Measurements from ENCODE around the gene GLI3.
"Not testable (repeated sequence)": the region's sequence is repeated elsewhere in the genome, so short reads cannot be mapped to it uniquely, and the experiment has no call there.

GLI3 gene

DNA sequence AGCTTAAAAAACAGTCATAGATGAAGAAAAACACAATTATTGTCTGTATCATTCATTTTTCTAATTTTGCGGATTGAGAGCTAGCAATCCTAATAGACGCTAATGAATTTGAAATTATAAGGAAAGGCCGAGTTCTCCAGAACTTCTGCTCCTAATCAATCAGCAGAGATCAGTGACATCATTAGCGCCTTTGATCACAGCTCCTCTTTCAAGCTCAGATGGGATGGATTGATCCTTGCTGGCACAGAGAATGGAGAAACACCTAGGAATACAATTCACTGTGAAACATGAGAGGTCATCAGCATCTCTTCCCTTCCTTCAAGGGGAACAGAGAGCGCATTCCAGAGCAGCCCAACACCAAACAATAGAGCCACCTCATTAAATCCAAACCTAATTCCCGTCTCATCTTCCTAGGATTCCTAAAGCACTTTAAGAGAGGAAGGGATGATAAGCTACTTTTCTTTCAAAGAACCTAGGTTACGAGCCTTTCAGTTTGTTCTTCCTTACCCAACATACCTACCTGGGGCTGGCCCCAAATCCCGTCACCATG is 24.4 kb downstream of the GLI3 start:
- no peak for DNase-seq (ENCODE audit: low read depth)

DNA sequence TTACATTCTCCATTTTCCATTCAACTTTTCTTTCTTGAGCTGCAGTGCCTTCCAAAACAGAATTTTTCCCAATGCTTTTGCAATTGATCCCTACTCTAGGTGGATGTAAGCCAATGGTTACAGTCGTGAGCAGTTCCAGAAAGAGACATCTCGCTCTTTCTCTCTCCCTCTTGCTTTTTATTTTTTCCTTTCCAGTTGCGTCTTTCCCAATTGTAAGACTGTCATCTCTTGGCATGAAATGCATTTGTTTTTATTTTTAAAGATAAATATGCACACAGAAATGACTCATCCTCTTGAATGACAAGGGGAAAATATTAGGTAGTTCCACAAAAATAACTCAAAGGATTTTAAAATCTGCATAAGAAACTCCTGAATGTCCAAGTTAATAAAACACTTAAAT is 25.1 kb downstream of the GLI3 start:
- DNase-seq (ENCODE audit: low read depth) = no peak

DNA sequence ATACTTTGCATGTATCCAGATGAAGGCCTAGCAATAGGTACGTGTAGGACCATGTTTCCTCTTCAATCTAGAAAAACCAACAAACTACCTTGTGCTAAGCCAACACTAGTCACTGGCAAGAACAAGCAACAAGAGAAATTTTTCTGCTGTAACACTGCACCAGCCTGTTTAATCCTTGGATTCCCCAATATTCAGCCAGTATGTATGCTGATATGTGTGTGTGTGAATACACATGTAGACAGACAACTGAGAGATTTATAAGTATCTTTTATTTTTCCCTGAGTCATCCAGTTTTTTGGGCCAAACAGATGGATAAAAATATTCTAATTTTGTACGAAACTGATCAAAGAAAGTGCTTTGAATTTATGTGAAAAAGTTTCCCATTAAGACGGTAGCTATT is 26.2 kb downstream of the GLI3 start:
- DNase-seq (ENCODE audit: low read depth) = no peak

DNA sequence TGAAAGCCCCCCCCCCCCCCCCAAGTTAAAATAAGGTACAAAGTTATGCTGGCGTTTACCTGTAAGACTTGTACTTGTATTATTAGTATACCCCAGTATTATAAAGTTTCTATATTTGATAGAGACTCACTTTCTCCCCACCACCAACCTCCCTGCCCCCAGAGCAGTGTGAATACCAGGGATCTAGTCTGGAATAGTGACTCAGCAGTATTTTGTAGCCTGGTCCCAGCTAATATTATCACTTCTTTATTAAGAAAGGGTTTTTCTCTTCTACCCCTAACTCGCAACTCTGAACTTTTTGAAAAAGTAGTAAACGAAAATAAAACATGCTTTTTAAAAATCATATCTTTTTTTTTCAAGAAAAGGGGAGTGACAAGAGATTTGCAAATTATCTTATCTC is 26.7 kb downstream of the GLI3 start:
- no peak for DNase-seq (ENCODE audit: low read depth)

DNA sequence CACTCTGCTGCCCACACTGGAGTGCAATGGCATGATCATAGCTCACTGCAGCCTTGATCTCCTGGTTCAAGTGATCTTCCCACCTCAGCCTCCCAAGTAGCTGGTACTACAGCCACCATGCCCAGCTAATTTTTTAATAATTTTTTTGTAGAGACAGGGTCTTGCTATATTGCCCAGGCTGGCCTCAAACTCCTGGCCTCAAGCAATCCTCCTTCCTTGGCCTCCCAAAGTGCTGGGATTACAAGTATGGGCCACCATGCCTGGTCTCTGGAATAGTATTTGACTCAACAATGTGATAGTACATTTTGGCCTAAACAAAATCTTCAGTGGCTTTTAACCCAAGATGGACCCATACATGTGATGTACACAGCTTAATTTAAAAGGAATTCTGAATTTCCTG is 27.9 kb downstream of the GLI3 start:
- not testable (repeated sequence) for DNase-seq (ENCODE audit: low read depth)

DNA sequence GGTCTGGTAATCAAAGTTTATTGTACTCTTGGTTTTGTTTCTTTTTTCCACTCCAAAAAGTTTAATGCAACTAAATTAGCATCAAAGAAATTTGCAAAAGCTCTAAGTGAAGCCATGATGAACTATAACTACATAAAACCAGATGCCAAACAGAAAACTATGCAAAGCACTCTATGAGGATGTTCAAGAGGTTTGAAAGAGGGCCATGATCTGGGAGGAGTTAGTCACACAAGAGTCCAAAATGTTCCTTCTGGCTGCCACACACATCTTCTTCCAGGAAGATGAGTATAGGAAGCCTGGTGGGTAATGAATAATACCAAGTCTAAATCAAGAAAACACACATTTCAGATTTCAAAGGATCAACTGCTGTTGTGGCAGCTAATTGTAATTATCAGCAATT is 28.4 kb downstream of the GLI3 start:
- no peak for DNase-seq (ENCODE audit: low read depth)

DNA sequence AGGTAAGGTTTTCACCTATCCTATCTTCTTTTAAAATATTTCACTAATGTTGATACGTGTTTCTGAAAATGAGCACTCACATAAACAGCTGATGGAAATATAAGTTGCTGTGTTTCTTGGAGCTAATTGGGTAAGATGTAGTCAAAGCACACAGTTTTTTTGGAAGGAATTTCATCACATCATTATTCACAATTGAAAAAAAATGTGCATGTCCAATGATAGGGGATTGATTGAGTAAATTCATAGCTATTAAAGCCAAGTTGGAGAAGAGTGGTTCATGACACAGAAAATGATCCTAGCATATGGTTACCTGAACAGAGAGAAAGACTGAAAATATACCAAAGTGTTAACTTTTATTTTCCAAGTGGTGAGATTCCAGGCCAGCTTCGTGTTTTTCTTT is 29.6 kb downstream of the GLI3 start:
- no peak for DNase-seq (ENCODE audit: low read depth)

DNA sequence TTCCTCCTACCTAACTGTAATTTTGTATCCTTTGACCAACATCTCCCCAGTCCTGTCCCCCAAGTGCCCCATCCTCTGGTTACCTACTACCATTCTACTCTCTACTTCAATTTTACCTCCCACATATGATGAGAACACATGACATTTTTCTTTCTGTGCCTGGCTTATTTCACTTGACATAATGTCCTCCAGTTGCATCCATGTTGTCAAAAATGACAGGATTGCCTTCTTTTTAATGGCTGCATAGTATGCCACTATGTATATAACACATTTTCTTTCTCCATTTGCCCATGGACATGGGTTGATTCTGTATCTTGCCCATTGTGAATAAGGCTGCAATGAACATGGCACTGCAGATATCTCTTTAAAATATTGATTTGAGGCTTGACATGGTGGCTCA is 33.7 kb downstream of the GLI3 start:
- DNase-seq (ENCODE audit: low read depth) = no peak

DNA sequence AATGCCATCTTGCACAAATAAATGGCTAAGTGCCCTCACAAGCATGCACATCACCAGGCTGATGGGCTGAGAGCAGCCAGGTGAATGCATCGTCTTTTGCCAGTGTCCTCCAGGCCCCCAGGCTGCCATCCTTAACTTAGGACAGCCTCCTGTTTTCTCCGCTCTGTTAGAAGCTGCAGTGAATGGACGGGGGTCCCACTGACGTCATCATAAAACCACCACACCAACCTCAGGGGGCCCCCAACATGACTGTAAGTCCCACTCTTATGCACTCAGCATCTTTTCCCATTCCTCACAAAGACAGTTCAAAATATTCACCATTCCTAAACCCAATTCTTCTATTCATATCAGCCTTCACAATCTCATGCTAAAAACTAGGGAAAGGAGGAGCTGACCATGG is 34.4 kb downstream of the GLI3 start:
- no peak for DNase-seq (ENCODE audit: low read depth)

DNA sequence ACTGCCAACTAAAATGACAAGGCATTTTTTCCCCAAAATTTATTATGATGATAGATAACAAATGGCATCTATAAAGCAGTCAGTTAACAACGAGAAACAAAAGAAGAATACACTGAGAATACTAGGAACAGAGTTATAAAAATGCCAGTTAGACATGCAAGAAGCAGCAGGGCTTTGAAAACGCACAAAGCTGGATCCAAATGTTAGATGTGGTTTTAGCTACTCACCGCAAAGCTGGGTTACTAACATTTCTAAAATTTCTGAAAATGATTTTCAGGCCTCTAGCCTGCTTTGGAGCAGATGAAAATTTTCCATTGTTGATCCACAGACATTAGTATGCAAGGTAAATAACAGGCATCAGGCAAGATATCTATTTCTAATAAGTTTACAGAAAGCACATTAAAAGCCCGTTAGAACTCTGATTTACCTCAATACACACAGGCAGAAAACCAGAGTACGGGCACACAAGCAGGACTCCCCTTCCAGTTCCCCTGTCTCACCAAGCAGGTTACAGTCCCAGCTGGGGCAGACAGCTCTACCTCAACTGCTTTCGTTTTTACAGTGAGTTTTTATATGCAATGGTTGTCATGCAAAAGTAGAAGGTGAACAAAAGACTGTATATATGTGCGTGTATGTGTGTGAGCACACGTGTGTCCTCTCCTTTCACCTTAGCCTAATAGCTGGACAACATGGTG is 37.9 kb downstream of the GLI3 start:
- DNase-seq (ENCODE audit: low read depth) = no peak

DNA sequence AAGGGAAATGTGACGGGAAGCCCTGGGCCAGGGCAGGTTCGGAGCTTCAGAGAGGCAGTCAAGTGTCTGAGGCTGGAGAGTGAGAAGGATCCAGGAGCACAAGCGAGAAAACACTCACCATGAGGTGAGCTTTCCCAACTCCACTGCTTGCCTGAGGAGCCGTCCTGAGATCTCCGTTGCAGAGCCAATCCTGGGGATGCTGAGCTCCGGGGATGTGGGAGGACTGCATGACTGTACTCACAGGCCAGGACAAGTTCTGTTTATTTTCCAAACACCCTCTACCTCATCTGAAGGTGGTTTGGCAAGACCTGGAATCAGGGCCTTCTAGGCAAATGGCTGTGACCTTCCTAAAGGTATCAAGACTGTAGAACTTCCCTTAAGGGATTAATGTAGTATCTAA is 38.7 kb downstream of the GLI3 start:
- no peak for DNase-seq (ENCODE audit: low read depth)

DNA sequence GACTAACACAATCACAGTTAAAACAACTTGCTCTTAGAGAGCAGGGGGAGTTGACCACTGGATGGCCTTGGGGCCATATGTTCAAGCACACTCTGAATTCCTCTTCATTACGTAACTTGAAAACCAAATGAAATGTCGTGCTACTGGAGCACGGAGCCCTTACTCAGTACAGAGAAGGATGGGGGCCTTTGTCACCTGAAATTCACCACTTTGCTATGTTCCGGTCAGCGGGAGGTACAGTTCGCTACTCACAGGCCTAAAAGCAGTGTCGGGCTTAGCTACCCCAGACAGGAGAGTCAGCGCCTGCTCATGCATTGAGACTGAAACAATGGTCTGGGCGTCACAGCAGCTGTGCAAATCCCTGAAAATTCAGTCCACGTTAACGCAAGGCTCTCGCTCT is 39.6 kb downstream of the GLI3 start:
- no peak for DNase-seq (ENCODE audit: low read depth)

DNA sequence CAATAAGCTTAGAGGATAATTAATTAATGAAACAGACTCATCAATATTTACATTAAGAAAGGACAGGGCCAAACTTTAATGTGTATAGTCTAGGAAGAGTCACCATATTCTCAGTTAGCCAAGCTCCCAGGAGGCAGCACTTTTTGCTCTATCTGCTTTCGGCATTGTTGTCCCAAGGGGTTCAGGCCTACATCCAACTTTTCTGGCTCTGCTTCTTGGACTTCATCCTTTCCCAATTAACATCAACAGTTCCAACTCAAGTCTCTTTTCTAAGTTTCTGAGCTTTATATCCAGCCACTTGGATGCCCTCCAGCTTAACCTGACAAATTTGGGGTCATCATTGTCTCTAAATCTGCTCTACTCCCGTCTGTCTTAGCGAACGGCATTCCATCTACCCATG is 42.8 kb downstream of the GLI3 start:
- no peak for DNase-seq (ENCODE audit: low read depth)

DNA sequence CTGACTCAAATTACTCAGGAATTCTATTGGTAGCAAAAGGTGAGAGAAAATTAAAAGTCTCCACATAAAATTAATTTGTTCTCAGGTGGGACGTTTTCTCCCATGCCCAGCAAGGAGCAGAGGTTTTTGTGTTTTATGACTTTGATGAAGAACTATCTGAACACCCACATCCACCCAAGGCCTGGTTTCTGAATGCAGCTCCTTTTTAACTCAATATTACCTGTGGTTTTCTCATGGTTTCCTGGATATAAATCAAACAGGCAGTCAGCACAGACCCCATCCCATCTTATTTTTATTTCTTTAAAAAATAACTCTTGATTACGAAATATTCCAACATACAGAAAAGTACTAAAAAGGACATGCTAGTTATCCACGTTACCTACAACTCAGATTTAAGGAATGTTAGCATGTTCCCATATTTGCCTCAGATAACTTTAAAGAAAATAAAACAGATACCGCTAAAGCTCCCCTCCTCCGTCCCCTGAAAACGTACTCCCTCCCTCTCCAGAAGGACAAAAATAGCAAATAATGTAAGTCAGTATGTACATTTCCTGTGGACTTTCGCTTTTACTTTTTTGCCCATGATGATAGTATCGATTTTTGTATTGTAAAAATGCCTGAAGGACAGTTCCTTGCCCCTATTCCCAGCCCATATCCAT is 43.4 kb downstream of the GLI3 start:
- no peak for DNase-seq (ENCODE audit: low read depth)

DNA sequence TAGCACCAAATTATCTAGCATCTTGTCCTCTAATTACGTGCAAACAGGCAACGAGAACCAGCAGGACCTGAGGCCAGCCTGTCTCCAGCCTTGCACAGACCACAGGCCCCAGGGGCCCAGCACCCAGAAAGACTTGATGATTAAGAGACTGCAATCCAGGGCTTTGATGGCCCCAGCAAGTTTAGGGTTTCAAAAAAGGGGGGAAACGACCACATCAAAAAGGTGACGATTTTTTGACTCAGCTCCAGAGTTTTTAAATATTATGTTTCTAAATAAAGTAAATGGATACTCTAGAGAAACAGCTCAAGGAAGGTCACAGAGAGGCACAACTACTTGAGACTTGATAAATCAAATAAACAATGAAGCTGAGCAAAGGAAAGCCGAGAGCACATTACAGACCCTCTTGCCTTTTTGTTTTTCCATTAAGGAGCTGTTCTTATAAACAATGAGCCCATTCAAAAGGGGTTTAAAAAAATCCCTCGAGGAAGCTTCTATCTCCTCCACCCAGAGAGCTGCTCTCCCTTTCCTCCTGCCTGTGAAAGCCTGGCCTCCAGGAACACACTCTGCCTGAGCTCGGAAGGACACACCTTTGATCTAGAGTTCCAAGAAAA is 44.1 kb downstream of the GLI3 start:
- no peak for DNase-seq (ENCODE audit: low read depth)

DNA sequence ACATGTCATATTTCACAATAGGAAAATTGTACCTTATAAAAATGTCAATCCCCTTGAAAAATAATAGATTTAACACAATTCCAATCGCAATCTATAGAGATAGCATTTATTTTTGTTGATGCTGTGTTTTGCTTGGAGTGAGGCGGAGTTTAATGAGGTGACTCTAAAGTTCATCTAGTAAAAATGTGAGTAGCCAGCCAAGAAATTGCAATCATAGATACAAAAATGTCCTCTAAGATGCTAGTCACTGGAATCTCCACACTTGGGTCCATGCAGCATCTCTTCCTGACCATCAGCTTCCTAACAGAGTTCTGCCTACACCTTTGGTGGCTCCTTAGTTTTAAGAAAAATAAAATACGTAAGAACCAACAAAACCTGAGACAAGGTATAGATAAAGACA is 44.9 kb downstream of the GLI3 start:
- DNase-seq (ENCODE audit: low read depth) = no peak

DNA sequence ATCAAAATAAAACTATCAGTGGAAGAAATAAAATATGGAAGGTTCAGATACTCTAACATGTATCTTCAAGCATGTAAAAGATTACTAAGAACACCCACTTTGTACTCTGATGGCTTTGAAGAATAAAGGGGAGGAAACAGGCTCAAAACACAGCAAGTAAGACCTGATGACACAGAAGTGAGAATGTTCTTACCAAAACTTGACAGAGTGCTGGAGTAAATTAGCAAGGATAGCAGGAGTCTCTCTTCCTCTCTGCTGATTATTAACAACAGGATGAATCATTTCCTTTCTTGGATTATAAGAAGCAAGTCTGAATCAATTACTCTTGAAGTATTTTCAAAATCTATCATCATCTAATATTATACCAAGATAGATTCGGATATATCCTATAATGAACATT is 47.5 kb downstream of the GLI3 start:
- DNase-seq (ENCODE audit: low read depth) = no peak

DNA sequence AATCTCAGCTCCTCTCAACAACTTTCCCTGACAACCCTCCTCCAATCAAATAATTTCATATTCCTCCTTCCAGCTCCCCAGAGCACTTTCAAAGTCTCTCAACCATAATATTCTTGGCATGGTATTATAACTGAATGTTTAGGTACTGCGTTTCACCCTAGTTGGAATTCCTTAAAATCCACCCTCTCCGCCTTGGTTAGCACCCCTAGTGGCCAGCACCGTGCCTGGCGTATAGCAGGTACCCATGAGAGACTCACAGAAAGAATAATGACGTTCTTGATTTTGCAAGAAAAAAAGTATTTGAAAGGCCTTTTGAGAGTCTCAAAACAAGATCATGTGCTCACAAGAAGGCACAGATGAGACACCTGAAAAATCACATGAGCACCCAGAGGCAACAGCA is 50.9 kb downstream of the GLI3 start:
- DNase-seq (ENCODE audit: low read depth) = no peak

DNA sequence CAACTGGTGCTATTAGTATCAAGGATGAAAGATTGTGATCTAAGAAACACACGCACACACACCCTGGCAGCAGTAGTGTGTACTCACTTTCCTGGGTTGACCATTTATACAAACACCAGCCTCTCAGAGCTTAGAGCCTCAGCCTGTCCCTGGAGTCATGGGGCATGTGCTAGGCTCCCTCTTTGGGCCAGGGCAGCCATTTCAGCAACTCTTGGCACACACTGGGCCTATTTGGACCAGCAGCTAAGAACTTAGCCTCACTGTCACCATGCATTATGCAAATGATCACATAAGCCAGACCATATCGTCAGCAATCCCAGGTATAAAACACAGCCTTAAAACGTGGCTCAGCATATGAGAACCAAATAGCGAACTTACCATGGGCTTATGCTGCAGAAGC is 51.3 kb downstream of the GLI3 start:
- no peak for DNase-seq (ENCODE audit: low read depth)

DNA sequence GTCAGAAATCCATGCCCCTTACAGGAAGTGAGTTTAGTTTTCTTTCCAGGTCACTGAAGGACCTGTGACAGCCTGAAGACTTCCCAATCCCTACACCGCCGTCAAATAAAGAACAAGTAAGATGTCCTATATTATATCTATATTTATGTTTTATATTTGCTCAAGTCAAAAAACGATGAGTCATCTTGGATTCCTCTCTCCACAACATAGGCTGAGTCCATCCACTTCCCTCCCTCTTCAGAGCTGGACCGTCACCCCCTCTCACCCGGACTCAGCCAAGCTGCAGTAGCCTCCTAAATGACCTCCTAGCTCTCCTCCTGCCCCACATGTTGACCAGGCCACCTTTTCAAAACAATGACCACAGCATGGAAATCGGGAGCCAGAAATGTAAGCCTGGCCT is 53.5 kb downstream of the GLI3 start:
- no peak for DNase-seq (ENCODE audit: low read depth)

DNA sequence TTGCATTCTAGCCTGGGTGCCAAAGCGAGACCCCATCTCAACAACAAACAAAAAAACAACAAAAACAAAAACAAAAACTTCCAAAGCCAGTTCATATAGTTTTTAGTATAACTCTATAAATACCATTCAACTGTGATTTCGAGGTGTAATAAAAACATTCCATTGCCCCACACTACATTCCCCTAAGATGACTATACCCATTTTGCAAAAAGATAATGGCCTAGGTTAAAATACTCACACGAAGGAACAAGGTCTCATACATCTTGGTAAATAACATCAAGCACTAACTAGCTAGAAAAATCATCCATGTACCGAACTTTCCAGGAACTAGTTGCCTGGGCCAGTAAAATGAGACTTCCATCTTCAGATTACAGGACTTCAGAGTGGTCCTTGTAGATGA is 55.4 kb downstream of the GLI3 start:
- no peak for DNase-seq (ENCODE audit: low read depth)

DNA sequence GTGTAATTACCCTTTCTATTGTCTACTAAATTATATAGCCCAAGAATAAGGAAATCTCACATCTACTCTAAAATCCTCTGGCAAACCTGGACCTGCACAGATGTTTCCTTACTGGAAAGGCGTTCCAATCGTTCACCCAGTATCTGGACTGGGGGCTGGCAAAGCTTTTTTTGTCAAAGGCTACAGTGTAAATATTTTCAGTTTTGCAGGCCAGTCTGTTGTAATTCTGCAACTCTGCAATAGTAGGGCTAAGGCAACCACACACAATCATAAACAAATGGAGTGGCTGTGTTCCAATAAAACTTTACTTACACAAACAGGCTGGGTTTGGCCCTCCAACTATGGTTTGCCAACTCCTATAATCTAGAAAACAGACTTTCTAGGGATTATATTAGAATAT is 56.2 kb downstream of the GLI3 start:
- DNase-seq (ENCODE audit: low read depth) = no peak

DNA sequence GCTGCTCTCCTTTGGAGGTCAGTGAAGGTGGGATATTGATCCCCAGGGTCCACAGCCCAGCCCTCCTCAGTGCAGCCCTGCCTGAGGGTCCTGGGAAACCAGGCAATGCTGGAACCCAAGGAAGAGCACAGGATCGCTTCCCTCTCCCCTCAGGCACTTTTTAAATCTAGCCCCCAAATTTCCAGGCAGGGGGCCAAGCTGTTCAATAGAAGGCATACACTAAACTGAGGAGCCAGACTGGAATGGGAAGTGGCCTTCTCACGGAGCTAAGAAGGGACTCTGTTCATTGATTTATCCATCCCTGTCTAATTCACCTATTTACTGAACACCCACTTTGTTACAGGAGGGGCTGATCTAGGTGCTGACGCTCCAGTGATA is 60.3 kb downstream of the GLI3 start:
- DNase-seq (ENCODE audit: low read depth) = no peak
